ENCODE measurements around the gene TSHZ1.
A peak's percentile ranks its signal among the peaks of the same experiment; 100 is the strongest.

Gene TSHZ1

DNA sequence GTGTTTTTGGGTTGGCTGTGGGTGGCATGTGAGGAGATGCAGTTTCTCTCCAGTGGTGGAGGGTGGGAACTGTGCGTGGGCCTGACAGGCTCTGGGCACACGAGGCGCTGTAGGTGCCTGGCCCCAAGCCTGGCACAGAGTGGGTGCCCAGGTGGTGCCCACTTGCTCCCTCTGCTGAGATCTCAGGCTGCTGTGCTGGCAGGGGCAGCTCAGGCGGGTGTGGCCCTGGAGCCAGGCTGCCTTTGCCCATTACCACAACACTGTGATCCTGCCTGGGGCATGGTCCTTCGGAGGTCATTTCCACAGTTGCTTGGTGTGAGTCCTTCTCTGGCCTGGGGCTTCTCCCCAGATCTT, 20.4 kb downstream of the TSHZ1 start (continued):
- TF ChIP-seq ZNF660 (tag by site-specific recombination; IDR thresholded peaks at IDR 0.05) (no peak), SP7 (tag by site-specific recombination; IDR thresholded peaks at IDR 0.05) (no peak), ZNF133 (tag by site-specific recombination; IDR thresholded peaks at IDR 0.05) (no peak), ZNF585B (tag by site-specific recombination; IDR thresholded peaks at IDR 0.05) (no peak)
- TF ChIP-seq, protein P1, sequence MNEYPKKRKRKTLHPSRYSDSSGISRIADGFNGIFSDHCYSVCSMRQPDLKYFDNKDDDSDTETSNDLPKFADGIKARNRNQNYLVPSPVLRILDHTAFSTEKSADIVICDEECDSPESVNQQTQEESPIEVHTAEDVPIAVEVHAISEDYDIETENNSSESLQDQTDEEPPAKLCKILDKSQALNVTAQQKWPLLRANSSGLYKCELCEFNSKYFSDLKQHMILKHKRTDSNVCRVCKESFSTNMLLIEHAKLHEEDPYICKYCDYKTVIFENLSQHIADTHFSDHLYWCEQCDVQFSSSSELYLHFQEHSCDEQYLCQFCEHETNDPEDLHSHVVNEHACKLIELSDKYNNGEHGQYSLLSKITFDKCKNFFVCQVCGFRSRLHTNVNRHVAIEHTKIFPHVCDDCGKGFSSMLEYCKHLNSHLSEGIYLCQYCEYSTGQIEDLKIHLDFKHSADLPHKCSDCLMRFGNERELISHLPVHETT (tag by site-specific recombination; IDR thresholded peaks at IDR 0.05): no peak
- TF ChIP-seq, protein P2, sequence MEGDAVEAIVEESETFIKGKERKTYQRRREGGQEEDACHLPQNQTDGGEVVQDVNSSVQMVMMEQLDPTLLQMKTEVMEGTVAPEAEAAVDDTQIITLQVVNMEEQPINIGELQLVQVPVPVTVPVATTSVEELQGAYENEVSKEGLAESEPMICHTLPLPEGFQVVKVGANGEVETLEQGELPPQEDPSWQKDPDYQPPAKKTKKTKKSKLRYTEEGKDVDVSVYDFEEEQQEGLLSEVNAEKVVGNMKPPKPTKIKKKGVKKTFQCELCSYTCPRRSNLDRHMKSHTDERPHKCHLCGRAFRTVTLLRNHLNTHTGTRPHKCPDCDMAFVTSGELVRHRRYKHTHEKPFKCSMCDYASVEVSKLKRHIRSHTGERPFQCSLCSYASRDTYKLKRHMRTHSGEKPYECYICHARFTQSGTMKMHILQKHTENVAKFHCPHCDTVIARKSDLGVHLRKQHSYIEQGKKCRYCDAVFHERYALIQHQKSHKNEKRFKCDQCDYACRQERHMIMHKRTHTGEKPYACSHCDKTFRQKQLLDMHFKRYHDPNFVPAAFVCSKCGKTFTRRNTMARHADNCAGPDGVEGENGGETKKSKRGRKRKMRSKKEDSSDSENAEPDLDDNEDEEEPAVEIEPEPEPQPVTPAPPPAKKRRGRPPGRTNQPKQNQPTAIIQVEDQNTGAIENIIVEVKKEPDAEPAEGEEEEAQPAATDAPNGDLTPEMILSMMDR (tag by site-specific recombination; IDR thresholded peaks at IDR 0.05): peak; percentile 38; the same call in 1 of the 2 replicates

GRCh38 chr18:75234901-75235300, 24.3 kb downstream of the TSHZ1 start:
- POLR2A ChIA-PET: no interaction called here
- no peaks in the 10 kb centered on the region for H3K9me3 ChIP-seq (ENCODE audit: control insufficient read depth, insufficient read depth, low read depth, low read length)
- TF ChIP-seq ZNF214 (tag by site-specific recombination; IDR thresholded peaks at IDR 0.05; ENCODE audit: borderline replicate concordance): no peak
- no peak overlapping the region for H3K27ac ChIP-seq (ENCODE audit: extremely low read depth, low read depth, low read length)
- no peak overlapping the region for H3K4me3 ChIP-seq (ENCODE audit: low read depth, low read length)
- peaks cover 9% of the 10 kb centered on the region; the same call in 1 of the 2 replicates for H3K4me1 ChIP-seq (ENCODE audit: control insufficient read depth, insufficient read depth, low read length)
- peaks cover 0 to 4% of the 10 kb centered on the region in 2 experiments; a peak in 1 of 3 replicates for H3K36me3 ChIP-seq (ENCODE audit: control insufficient read depth in 2 of 2, insufficient read depth in 1 of 2, low read length in 2 of 2)
- CTCF ChIA-PET: interaction anchor here (0.8 kb wide), 1 partner anchor 9 kb away, joined by 3 read pairs; no protein-coding TSS in a partner anchor

GRCh38 chr18:75235896-75236295, 25.3 kb downstream of the TSHZ1 start:
- no peak for TF ChIP-seq OVOL3 (tag by site-specific recombination; IDR thresholded peaks at IDR 0.05)
- TF ChIP-seq ZSCAN23 (tag by site-specific recombination; IDR thresholded peaks at IDR 0.05): no peak
- no peak for TF ChIP-seq EGR2 (tag by site-specific recombination; IDR thresholded peaks at IDR 0.05; ENCODE audit: low read depth)
- no peak for TF ChIP-seq TSHZ1 (tag by site-specific recombination; IDR thresholded peaks at IDR 0.05; ENCODE audit: borderline replicate concordance)
- no peak for TF ChIP-seq ZSCAN30 (tag by site-specific recombination; IDR thresholded peaks at IDR 0.05)
- no peak for TF ChIP-seq ZNF549 (tag by site-specific recombination; IDR thresholded peaks at IDR 0.05)
- TF ChIP-seq ZNF600 (tag by site-specific recombination; IDR thresholded peaks at IDR 0.05): no peak
- no peak for TF ChIP-seq ZFP41 (tag by site-specific recombination; IDR thresholded peaks at IDR 0.05; ENCODE audit: borderline replicate concordance)
- TF ChIP-seq ZBTB20 (tag by site-specific recombination; IDR thresholded peaks at IDR 0.05): no peak
- TF ChIP-seq ZNF664 (tag by site-specific recombination; IDR thresholded peaks at IDR 0.05): no peak
- no peak for TF ChIP-seq ZBTB1 (tag by site-specific recombination; IDR thresholded peaks at IDR 0.05)
- no peak for TF ChIP-seq ZNF626 (tag by site-specific recombination; IDR thresholded peaks at IDR 0.05)
- TF ChIP-seq KLF10 (tag by site-specific recombination; IDR thresholded peaks at IDR 0.05): no peak
- no peak for TF ChIP-seq ZNF670 (tag by site-specific recombination; IDR thresholded peaks at IDR 0.05; ENCODE audit: low read depth)
- no peak for TF ChIP-seq ZNF366 (tag by site-specific recombination; conservative IDR thresholded peaks at IDR 0.05)
- TF ChIP-seq, protein P3, sequence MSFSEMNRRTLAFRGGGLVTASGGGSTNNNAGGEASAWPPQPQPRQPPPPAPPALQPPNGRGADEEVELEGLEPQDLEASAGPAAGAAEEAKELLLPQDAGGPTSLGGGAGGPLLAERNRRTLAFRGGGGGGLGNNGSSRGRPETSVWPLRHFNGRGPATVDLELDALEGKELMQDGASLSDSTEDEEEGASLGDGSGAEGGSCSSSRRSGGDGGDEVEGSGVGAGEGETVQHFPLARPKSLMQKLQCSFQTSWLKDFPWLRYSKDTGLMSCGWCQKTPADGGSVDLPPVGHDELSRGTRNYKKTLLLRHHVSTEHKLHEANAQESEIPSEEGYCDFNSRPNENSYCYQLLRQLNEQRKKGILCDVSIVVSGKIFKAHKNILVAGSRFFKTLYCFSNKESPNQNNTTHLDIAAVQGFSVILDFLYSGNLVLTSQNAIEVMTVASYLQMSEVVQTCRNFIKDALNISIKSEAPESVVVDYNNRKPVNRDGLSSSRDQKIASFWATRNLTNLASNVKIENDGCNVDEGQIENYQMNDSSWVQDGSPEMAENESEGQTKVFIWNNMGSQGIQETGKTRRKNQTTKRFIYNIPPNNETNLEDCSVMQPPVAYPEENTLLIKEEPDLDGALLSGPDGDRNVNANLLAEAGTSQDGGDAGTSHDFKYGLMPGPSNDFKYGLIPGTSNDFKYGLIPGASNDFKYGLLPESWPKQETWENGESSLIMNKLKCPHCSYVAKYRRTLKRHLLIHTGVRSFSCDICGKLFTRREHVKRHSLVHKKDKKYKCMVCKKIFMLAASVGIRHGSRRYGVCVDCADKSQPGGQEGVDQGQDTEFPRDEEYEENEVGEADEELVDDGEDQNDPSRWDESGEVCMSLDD (tag by site-specific recombination; IDR thresholded peaks at IDR 0.05): no peak
- POLR2A ChIA-PET: no interaction called here
- CTCF ChIA-PET: no interaction called here
- Histone ChIP-seq H3K9me3 (ENCODE audit: control insufficient read depth, insufficient read depth, low read depth, low read length) (no peaks in the 10 kb centered on the region), H3K36me3 (ENCODE audit: control insufficient read depth in 2 of 2, insufficient read depth in 1 of 2, low read length in 2 of 2) (peaks cover 0 to 4% of the 10 kb centered on the region in 2 experiments; a peak in 1 of 3 replicates), H3K4me1 (ENCODE audit: control insufficient read depth, insufficient read depth, low read length) (peaks cover 9% of the 10 kb centered on the region; the same call in 1 of the 2 replicates), H3K4me3 (ENCODE audit: low read depth, low read length) (no peak overlapping the region), H3K27ac (ENCODE audit: extremely low read depth, low read depth, low read length) (no peak overlapping the region)

Data from HEK293 (cell line).